ENCODE results near the gene CSTPP1.
"Not testable (repeated sequence)": the region's sequence is repeated elsewhere in the genome, so short reads cannot be mapped to it uniquely, and the experiment has no call there.

The CSTPP1 gene

GRCh38 chr11:47202576-47202975 lies 266.0 kb downstream of the CSTPP1 start:
- Histone ChIP-seq H3K4me3 (ENCODE audit: low read depth in 1 of 2, low read length in 2 of 2) (no peak overlapping the region), H3K9me3 (ENCODE audit: control insufficient read depth in 1 of 2, low read length in 2 of 2) (no peaks in the 10 kb centered on the region), H3K36me3 (ENCODE audit: control insufficient read depth in 1 of 2, insufficient read depth in 2 of 2, low read length in 2 of 2) (no peaks in the 10 kb centered on the region), H3K27ac (ENCODE audit: low read length) (no peak overlapping the region), H3K27me3 (ENCODE audit: low read depth, low read length) (no peaks in the 10 kb centered on the region), H3K4me1 (ENCODE audit: control insufficient read depth in 1 of 2, insufficient read depth in 2 of 2, low read length in 2 of 2) (no peaks in the 10 kb centered on the region)

GRCh38 chr11:47204637-47204989 lies 268.1 kb downstream of the CSTPP1 start:
- Histone ChIP-seq H3K4me1 (ENCODE audit: control insufficient read depth in 1 of 2, insufficient read depth in 2 of 2, low read length in 2 of 2) (no peaks in the 10 kb centered on the region), H3K4me3 (ENCODE audit: low read depth in 1 of 2, low read length in 2 of 2) (no peak overlapping the region), H3K27ac (ENCODE audit: low read length) (no peak overlapping the region), H3K9me3 (ENCODE audit: control insufficient read depth in 1 of 2, low read length in 2 of 2) (no peaks in the 10 kb centered on the region), H3K36me3 (ENCODE audit: control insufficient read depth in 1 of 2, insufficient read depth in 2 of 2, low read length in 2 of 2) (no peaks in the 10 kb centered on the region), H3K27me3 (ENCODE audit: low read depth, low read length) (no peaks in the 10 kb centered on the region)

- H3K27me3 ChIP-seq (ENCODE audit: low read depth, low read length); H3K4me3 ChIP-seq (ENCODE audit: low read depth in 1 of 2, low read length in 2 of 2); H3K4me1 ChIP-seq (ENCODE audit: control insufficient read depth in 1 of 2, insufficient read depth in 2 of 2, low read length in 2 of 2); H3K36me3 ChIP-seq (ENCODE audit: control insufficient read depth in 1 of 2, insufficient read depth in 2 of 2, low read length in 2 of 2); H3K27ac ChIP-seq (ENCODE audit: low read length); H3K9me3 ChIP-seq (ENCODE audit: control insufficient read depth in 1 of 2, low read length in 2 of 2): not testable (repeated sequence)
These were observed 270.0 kb downstream of the CSTPP1 start for GRCh38 chr11:47206577-47206976.

- no peaks in the 10 kb centered on the region for H3K4me1 ChIP-seq (ENCODE audit: control insufficient read depth in 1 of 2, insufficient read depth in 2 of 2, low read length in 2 of 2)
- no peaks in the 10 kb centered on the region for H3K9me3 ChIP-seq (ENCODE audit: control insufficient read depth in 1 of 2, low read length in 2 of 2)
- H3K27ac ChIP-seq (ENCODE audit: low read length): no peak overlapping the region
- H3K4me3 ChIP-seq (ENCODE audit: low read depth in 1 of 2, low read length in 2 of 2): no peak overlapping the region
- H3K36me3 ChIP-seq (ENCODE audit: control insufficient read depth in 1 of 2, insufficient read depth in 2 of 2, low read length in 2 of 2): no peaks in the 10 kb centered on the region
- no peaks in the 10 kb centered on the region for H3K27me3 ChIP-seq (ENCODE audit: low read depth, low read length)
These were observed 270.9 kb downstream of the CSTPP1 start for GRCh38 chr11:47207459-47207858.

GRCh38 chr11:47208008-47208552 lies 271.5 kb downstream of the CSTPP1 start:
- not testable (repeated sequence) for H3K27ac ChIP-seq (ENCODE audit: low read length); H3K36me3 ChIP-seq (ENCODE audit: control insufficient read depth in 1 of 2, insufficient read depth in 2 of 2, low read length in 2 of 2); H3K27me3 ChIP-seq (ENCODE audit: low read depth, low read length); H3K4me3 ChIP-seq (ENCODE audit: low read depth in 1 of 2, low read length in 2 of 2); H3K9me3 ChIP-seq (ENCODE audit: control insufficient read depth in 1 of 2, low read length in 2 of 2); H3K4me1 ChIP-seq (ENCODE audit: control insufficient read depth in 1 of 2, insufficient read depth in 2 of 2, low read length in 2 of 2)

- Histone ChIP-seq H3K4me3 (ENCODE audit: low read depth in 1 of 2, low read length in 2 of 2) (no peak overlapping the region), H3K36me3 (ENCODE audit: control insufficient read depth in 1 of 2, insufficient read depth in 2 of 2, low read length in 2 of 2) (no peaks in the 10 kb centered on the region), H3K4me1 (ENCODE audit: control insufficient read depth in 1 of 2, insufficient read depth in 2 of 2, low read length in 2 of 2) (peaks cover 0 to 2% of the 10 kb centered on the region in 2 donors), H3K27me3 (ENCODE audit: low read depth, low read length) (no peaks in the 10 kb centered on the region), H3K27ac (ENCODE audit: low read length) (no peak overlapping the region), H3K9me3 (ENCODE audit: control insufficient read depth in 1 of 2, low read length in 2 of 2) (no peaks in the 10 kb centered on the region)
These were observed 272.1 kb downstream of the CSTPP1 start for GRCh38 chr11:47208628-47209027.

Measured in muscle layer of duodenum (tissue), 2 donors.